ENCODE measurements around the gene CPB1. TPM values are rescaled to one million over a fixed set of nuclear protein-coding genes. Genes with fewer than 3 reads are reported as not detected.

Gene CPB1
- total RNA-seq, 2 experiments from 2014 or later = not detected

- ATAC-seq (no peak), DNase-seq (no peak)
- H3K36me3 Mint-ChIP-seq (ENCODE audit: low read depth) = no peaks in the 10 kb centered on the region
- CTCF ChIA-PET = interaction anchor here (0.6 to 7.7 kb wide), 3 partner anchors 80 to 85 kb away, joined by 3 to 81 read pairs (median 4); no protein-coding TSS in a partner anchor
- intact Hi-C loops (cut with micrococcal nuclease) = no loop called here
- no peak for TF ChIP-seq CTCF (IDR thresholded peaks at IDR 0.05)
- no peak within 1 kb of the TSS for H3K27ac Mint-ChIP-seq
- no peaks in the 10 kb centered on the region for H3K9me3 Mint-ChIP-seq
- no peaks in the 10 kb centered on the region for H3K4me1 Mint-ChIP-seq (ENCODE audit: low read depth)
- POLR2A ChIA-PET = no interaction called here
- H3K27me3 Mint-ChIP-seq = peaks cover 18% of the 10 kb centered on the region
- H3K4me3 Mint-ChIP-seq = no peak within 1 kb of the TSS
Observed at GRCh38 chr3:148865049-148865448, 37.4 kb downstream of the CPB1 start, which contains the start of gene CPA3. Gene CPA3 (plus strand): TSS chr3:148865296. CDS start chr3:148865308, 12 bp downstream.

- ChIA-PET CTCF (interaction anchor here (1.6 to 7.7 kb wide), 2 partner anchors 79 to 83 kb away, joined by 4 to 81 read pairs; no protein-coding TSS in a partner anchor), POLR2A (no interaction called here)
- Mint-ChIP-seq H3K9me3 (no peaks in the 10 kb centered on the region), H3K27me3 (peaks cover 16% of the 10 kb centered on the region), H3K4me1 (ENCODE audit: low read depth) (no peaks in the 10 kb centered on the region), H3K27ac (no peak overlapping the region), H3K4me3 (no peak overlapping the region), H3K36me3 (ENCODE audit: low read depth) (no peaks in the 10 kb centered on the region)
- intact Hi-C loops (cut with micrococcal nuclease) = no loop called here
- DNase-seq = no peak
- ATAC-seq = no peak
- no peak for TF ChIP-seq CTCF (IDR thresholded peaks at IDR 0.05)
Observed at GRCh38 chr3:148866261-148866660, 38.6 kb downstream of the CPB1 start.

- H3K36me3 Mint-ChIP-seq (ENCODE audit: low read depth) = no peaks in the 10 kb centered on the region
- H3K27ac Mint-ChIP-seq = no peak overlapping the region
- H3K9me3 Mint-ChIP-seq = no peaks in the 10 kb centered on the region
- DNase-seq (no peak), ATAC-seq (no peak)
- peaks cover 3% of the 10 kb centered on the region for H3K27me3 Mint-ChIP-seq
- TF ChIP-seq CTCF (IDR thresholded peaks at IDR 0.05) = no peak
- H3K4me3 Mint-ChIP-seq = no peak overlapping the region
- CTCF ChIA-PET = interaction anchor here (0.9 to 1.2 kb wide), 3 partner anchors 10 to 13 kb away, joined by 3 to 5 read pairs (median 4); no protein-coding TSS in a partner anchor
- POLR2A ChIA-PET = no interaction called here
- no peaks in the 10 kb centered on the region for H3K4me1 Mint-ChIP-seq (ENCODE audit: low read depth)
- intact Hi-C loops (cut with micrococcal nuclease) = no loop called here
Observed at GRCh38 chr3:148873270-148873927, 45.8 kb downstream of the CPB1 start.

- Mint-ChIP-seq H3K9me3 (no peaks in the 10 kb centered on the region), H3K4me3 (no peak overlapping the region)
- no peak for ATAC-seq
Observed at GRCh38 chr3:148873977-148874376, 46.4 kb downstream of the CPB1 start.

More at GRCh38 chr3:148873977-148874376, 46.4 kb downstream of the CPB1 start:
- H3K27ac Mint-ChIP-seq = no peak overlapping the region
- H3K27me3 Mint-ChIP-seq = peaks cover 3% of the 10 kb centered on the region
- ChIA-PET CTCF (interaction anchor here (0.9 to 1.2 kb wide), 3 partner anchors 9 to 14 kb away, joined by 3 to 5 read pairs (median 4); no protein-coding TSS in a partner anchor), POLR2A (no interaction called here)
- intact Hi-C loops (cut with micrococcal nuclease) = no loop called here
- H3K36me3 Mint-ChIP-seq (ENCODE audit: low read depth) = no peaks in the 10 kb centered on the region
- TF ChIP-seq CTCF (IDR thresholded peaks at IDR 0.05) = no peak
- DNase-seq = no peak
- no peaks in the 10 kb centered on the region for H3K4me1 Mint-ChIP-seq (ENCODE audit: low read depth)
